WTC11 (cell line): ENCODE data around the gene FGFRL1. TPM values are rescaled to one million over a fixed set of nuclear protein-coding genes. Genes with fewer than 3 reads are reported as not detected.

ENCODE experiments used
- ATAC-seq: fragments of 200-7000 bp; cut with Tn5 transposase; 2 replicates; pipeline ENCODE4 v1.10.0; 2021; ENCODE audit warnings: mild to moderate bottlenecking, moderate library complexity
- CTCF ChIA-PET: fragments of 300-600 bp; sonication (Branson Sonifier 250); formaldehyde crosslinking; loops from one replicate; lab custom pipeline; 2021; ENCODE audit warnings: antibody characterized with exemption; lab: Charles Lee
- POLR2A ChIA-PET: fragments of 350-600 bp; sonication (Branson Sonifier 250); formaldehyde crosslinking; loops from one replicate; lab custom pipeline; 2021; ENCODE audit warnings: antibody characterized with exemption; lab: Charles Lee
- DNase-seq: peaks from one replicate; pipeline ENCODE4 v3.0.0; 2021; ENCODE audit warnings: low spot score
- H3K27ac Mint-ChIP-seq: 2 replicates; pipeline ENCODE4 v1.8.0; 2021; ENCODE audit warnings: mixed read lengths
- H3K27me3 Mint-ChIP-seq: 2 replicates; pipeline ENCODE4 v1.8.0; 2021; ENCODE audit warnings: low read depth, mild to moderate bottlenecking, moderate library complexity, mixed read lengths
- H3K36me3 Mint-ChIP-seq: 2 replicates; pipeline ENCODE4 v1.8.0; 2021; ENCODE audit warnings: mixed read lengths
- H3K4me1 Mint-ChIP-seq: 2 replicates; pipeline ENCODE4 v1.8.0; 2022; ENCODE audit warnings: mixed read lengths
- H3K4me3 Mint-ChIP-seq: 2 replicates; pipeline ENCODE4 v1.8.0; 2021; ENCODE audit warnings: mild to moderate bottlenecking, moderate library complexity, mixed read lengths
- H3K9me3 Mint-ChIP-seq: 2 replicates; pipeline ENCODE4 v1.8.0; 2021; ENCODE audit warnings: mixed read lengths
- ATF2 ChIP-seq: sonication (generic); formaldehyde crosslinking; IDR thresholded peaks from 2 replicates; pipeline ENCODE4 v1.8.1; 2022; ENCODE audit warnings: low read depth, missing genetic modification reagents, borderline replicate concordance
- CREM ChIP-seq: sonication (generic); formaldehyde crosslinking; IDR thresholded peaks from 2 replicates; pipeline ENCODE4 v1.8.1; 2022; ENCODE audit warnings: mild to moderate bottlenecking, missing genetic modification reagents, moderate library complexity
- ERG ChIP-seq: fragments of 250-450 bp; sonication (Bioruptor Pico); IDR thresholded peaks from 2 replicates; pipeline ENCODE4 v1.8.0; 2021; ENCODE audit warnings: mild to moderate bottlenecking
- GTF2I ChIP-seq: fragments of 250-450 bp; sonication (Bioruptor Pico); conservative IDR thresholded peaks from 2 replicates; pipeline ENCODE4 v1.4.0; 2021; ENCODE audit warnings: mild to moderate bottlenecking
- HMGA2 ChIP-seq: fragments of 250-450 bp; sonication (Bioruptor Pico); IDR thresholded peaks from 2 replicates; pipeline ENCODE4 v1.4.0; 2021; ENCODE audit warnings: mild to moderate bottlenecking, moderate library complexity
- NFATC4 ChIP-seq: fragments of 250-450 bp; sonication (Bioruptor Pico); IDR thresholded peaks from 2 replicates; pipeline ENCODE4 v1.9.0; 2021; ENCODE audit warnings: mild to moderate bottlenecking
- NFYB ChIP-seq: sonication (generic); formaldehyde crosslinking; conservative IDR thresholded peaks from 2 replicates; pipeline ENCODE4 v1.8.0; 2022; ENCODE audit warnings: low read depth, missing genetic modification reagents
- SOX15 ChIP-seq: fragments of 250-450 bp; sonication (Bioruptor Pico); IDR thresholded peaks from 2 replicates; pipeline ENCODE4 v1.9.0; 2021; ENCODE audit warnings: mild to moderate bottlenecking
- TEAD4 ChIP-seq: sonication (generic); formaldehyde crosslinking; IDR thresholded peaks from 2 replicates; pipeline ENCODE4 v1.8.0; 2022; ENCODE audit warnings: mild to moderate bottlenecking, missing genetic modification reagents
- ZBTB21 ChIP-seq: sonication (generic); formaldehyde crosslinking; IDR thresholded peaks from 2 replicates; pipeline ENCODE4 v1.8.1; 2023; ENCODE audit warnings: mild to moderate bottlenecking, missing genetic modification reagents, borderline replicate concordance
- ZNF138 ChIP-seq: sonication (generic); formaldehyde crosslinking; conservative IDR thresholded peaks from 2 replicates; pipeline ENCODE4 v1.8.1; 2022; ENCODE audit warnings: mild to moderate bottlenecking, moderate library complexity, missing genetic modification reagents
- ZNF232 ChIP-seq: sonication (generic); formaldehyde crosslinking; IDR thresholded peaks from 2 replicates; pipeline ENCODE4 v1.8.0; 2022; ENCODE audit warnings: mild to moderate bottlenecking, missing genetic modification reagents
- ZNF416 ChIP-seq: fragments of 250-450 bp; sonication (Bioruptor Pico); IDR thresholded peaks from 2 replicates; pipeline ENCODE4 v1.9.0; 2021; ENCODE audit warnings: mild to moderate bottlenecking, inconsistent platforms
- ZNF512 ChIP-seq: sonication (generic); formaldehyde crosslinking; IDR thresholded peaks from 2 replicates; pipeline ENCODE4 v1.8.1; 2022; ENCODE audit warnings: missing genetic modification reagents, borderline replicate concordance
- ZNF532 ChIP-seq: fragments of 250-450 bp; sonication (Bioruptor Pico); IDR thresholded peaks from 2 replicates; pipeline ENCODE4 v1.9.0; 2021; ENCODE audit warnings: mild to moderate bottlenecking, borderline replicate concordance
- total RNA-seq: library from RNA; stranded (reverse); gene quantifications from 3 replicates; pipeline ENCODE4 v1.2.3, GENCODE V29; 2021
- TF ChIP-seq, protein P1 (sequence below): sonication (generic); formaldehyde crosslinking; IDR thresholded peaks from 2 replicates; pipeline ENCODE4 v1.8.0; 2023; ENCODE audit warnings: mild to moderate bottlenecking, missing genetic modification reagents
- TF ChIP-seq, protein P2 (sequence below): fragments of 250-450 bp; sonication (Bioruptor Pico); IDR thresholded peaks from 2 replicates; pipeline ENCODE4 v1.9.0; 2021; ENCODE audit warnings: mild to moderate bottlenecking

The FGFRL1 gene
- total RNA-seq, 1 experiment from 2014 or later, result 25.9 TPM

DNA sequence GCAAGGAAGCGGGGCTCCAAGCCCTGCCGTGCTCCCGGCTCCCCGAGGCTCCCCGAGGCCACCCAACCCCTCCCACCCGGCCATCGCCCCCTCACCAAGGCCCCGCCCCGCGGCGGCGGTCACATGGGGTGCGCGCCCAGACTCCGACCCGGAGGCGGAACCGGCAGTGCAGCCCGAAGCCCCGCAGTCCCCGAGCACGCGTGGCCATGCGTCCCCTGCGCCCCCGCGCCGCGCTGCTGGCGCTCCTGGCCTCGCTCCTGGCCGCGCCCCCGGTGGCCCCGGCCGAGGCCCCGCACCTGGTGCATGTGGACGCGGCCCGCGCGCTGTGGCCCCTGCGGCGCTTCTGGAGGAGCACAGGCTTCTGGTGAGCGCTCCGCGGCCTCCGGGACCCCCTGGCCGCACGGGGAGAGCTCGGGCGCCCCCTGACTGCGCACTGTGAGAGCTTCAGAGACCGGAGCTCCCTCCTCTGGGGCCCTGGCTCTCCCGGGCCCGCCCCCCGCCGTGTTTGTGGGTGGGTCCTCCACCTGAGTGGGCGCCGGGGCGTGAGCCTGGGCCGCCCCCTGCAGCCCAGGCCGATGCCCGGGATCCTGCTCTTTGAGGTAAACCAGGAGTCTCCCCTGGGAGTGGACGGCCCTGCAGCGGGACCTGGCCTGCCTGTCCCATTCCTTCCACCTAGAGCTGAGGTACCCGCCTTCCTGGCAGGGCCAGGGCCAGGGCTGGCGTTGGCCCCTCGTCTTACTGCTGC lies 24.4 kb upstream of the FGFRL1 start, which contains the start of gene IDUA (continued):
- TF ChIP-seq ZNF532, result no peak
- TF ChIP-seq ZBTB21 (CRISPR knock-in tag), result no peak
- TF ChIP-seq NFYB (CRISPR knock-in tag), result no peak
- no peak for TF ChIP-seq ERG (CRISPR knock-in tag)
- no peak for TF ChIP-seq TEAD4 (CRISPR knock-in tag)
- no peak for TF ChIP-seq NFATC4 (CRISPR knock-in tag)
- TF ChIP-seq CREM (CRISPR knock-in tag), result no peak
- no peak for TF ChIP-seq ZNF512
- TF ChIP-seq SOX15 (CRISPR knock-in tag), result no peak
- TF ChIP-seq, protein P1, sequence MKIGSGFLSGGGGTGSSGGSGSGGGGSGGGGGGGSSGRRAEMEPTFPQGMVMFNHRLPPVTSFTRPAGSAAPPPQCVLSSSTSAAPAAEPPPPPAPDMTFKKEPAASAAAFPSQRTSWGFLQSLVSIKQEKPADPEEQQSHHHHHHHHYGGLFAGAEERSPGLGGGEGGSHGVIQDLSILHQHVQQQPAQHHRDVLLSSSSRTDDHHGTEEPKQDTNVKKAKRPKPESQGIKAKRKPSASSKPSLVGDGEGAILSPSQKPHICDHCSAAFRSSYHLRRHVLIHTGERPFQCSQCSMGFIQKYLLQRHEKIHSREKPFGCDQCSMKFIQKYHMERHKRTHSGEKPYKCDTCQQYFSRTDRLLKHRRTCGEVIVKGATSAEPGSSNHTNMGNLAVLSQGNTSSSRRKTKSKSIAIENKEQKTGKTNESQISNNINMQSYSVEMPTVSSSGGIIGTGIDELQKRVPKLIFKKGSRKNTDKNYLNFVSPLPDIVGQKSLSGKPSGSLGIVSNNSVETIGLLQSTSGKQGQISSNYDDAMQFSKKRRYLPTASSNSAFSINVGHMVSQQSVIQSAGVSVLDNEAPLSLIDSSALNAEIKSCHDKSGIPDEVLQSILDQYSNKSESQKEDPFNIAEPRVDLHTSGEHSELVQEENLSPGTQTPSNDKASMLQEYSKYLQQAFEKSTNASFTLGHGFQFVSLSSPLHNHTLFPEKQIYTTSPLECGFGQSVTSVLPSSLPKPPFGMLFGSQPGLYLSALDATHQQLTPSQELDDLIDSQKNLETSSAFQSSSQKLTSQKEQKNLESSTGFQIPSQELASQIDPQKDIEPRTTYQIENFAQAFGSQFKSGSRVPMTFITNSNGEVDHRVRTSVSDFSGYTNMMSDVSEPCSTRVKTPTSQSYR (CRISPR knock-in tag), result no peak
- TF ChIP-seq GTF2I (CRISPR knock-in tag), result no peak
- TF ChIP-seq ZNF232 (CRISPR knock-in tag), result no peak

GRCh38 chr4:987624-988513 lies 23.6 kb upstream of the FGFRL1 start:
- ChIA-PET CTCF (interaction anchor here (0.6 to 1.9 kb wide), 13 partner anchors 8 to 247 kb away, joined by 3 to 5 read pairs (median 3); partner anchors contain the start of gene FGFRL1), POLR2A (interaction anchor here (1.5 kb wide), 1 partner anchor 14 kb away, joined by 4 read pairs; no protein-coding TSS in a partner anchor)
- DNase-seq (no peak), ATAC-seq (no peak)
- Mint-ChIP-seq H3K36me3 (no peaks in the 10 kb centered on the region), H3K4me3 (peak overlapping the region; percentile 67), H3K27ac (no peak overlapping the region), H3K4me1 (peaks cover 12% of the 10 kb centered on the region), H3K27me3 (peaks cover 18% of the 10 kb centered on the region), H3K9me3 (no peaks in the 10 kb centered on the region)
- no peak for TF ChIP-seq ZNF416 (CRISPR knock-in tag)
- TF ChIP-seq, protein P2, sequence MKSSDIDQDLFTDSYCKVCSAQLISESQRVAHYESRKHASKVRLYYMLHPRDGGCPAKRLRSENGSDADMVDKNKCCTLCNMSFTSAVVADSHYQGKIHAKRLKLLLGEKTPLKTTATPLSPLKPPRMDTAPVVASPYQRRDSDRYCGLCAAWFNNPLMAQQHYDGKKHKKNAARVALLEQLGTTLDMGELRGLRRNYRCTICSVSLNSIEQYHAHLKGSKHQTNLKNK (CRISPR knock-in tag), result no peak
- no peak for TF ChIP-seq HMGA2 (CRISPR knock-in tag)
- no peak for TF ChIP-seq ZNF138 (CRISPR knock-in tag)
- TF ChIP-seq NFYB (CRISPR knock-in tag), result no peak
- TF ChIP-seq ATF2 (CRISPR knock-in tag), result no peak
